HepG2 (cell line): ENCODE measurements around the gene GDF15. TPM values are rescaled to one million over a fixed set of nuclear protein-coding genes. Genes with fewer than 3 reads are reported as not detected.

Source experiments
- CAMTA2 ChIP-seq: sonication (generic); formaldehyde crosslinking; IDR thresholded peaks from 2 replicates; pipeline ENCODE4 v1.4.0; 2020; ENCODE audit warnings: mild to moderate bottlenecking, missing genetic modification reagents, borderline replicate concordance
- CREM ChIP-seq, 2 experiments: sonication (generic) in 1 of 2; formaldehyde crosslinking in 1 of 2; IDR thresholded peaks; 2 replicates each; pipeline versions ENCODE4 v1.4.0 to v1.6.1; 2016 to 2020; ENCODE audit warnings: antibody characterized with exemption in 1 of 2, mild to moderate bottlenecking in 1 of 2, missing genetic modification reagents in 1 of 2
- ERF ChIP-seq: IDR thresholded peaks from 2 replicates; pipeline ENCODE4 v1.6.1; 2018; ENCODE audit warnings: missing biosample characterization, missing genetic modification reagents
- HMGXB4 ChIP-seq, 2 experiments: sonication (generic) in 1 of 2; formaldehyde crosslinking in 1 of 2; IDR thresholded peaks; 2 replicates each; pipeline versions ENCODE4 v1.4.0 to v1.6.1; 2018 to 2020; ENCODE audit warnings: missing genetic modification reagents in 2 of 2, borderline replicate concordance in 1 of 2, low read depth in 1 of 2, mild to moderate bottlenecking in 1 of 2, missing biosample characterization in 1 of 2
- MLXIP ChIP-seq: sonication (generic); formaldehyde crosslinking; IDR thresholded peaks from 2 replicates; pipeline ENCODE4 v1.9.0; 2021; ENCODE audit warnings: missing genetic modification reagents, borderline replicate concordance
- RAD21 ChIP-seq: fragments of 450-650 bp; formaldehyde crosslinking; IDR thresholded peaks from 2 replicates; pipeline ENCODE4 v1.5.0; 2020; ENCODE audit warnings: mild to moderate bottlenecking
- RARA ChIP-seq: IDR thresholded peaks from 2 replicates; pipeline ENCODE4 v1.6.1; 2016; ENCODE audit warnings: missing genetic modification reagents, missing compliant biosample characterization
- SMC3 ChIP-seq: IDR thresholded peaks from 2 replicates; pipeline ENCODE4 v1.6.1; 2011; ENCODE audit warnings: low read length, improper control_type of control experiment
- STAG1 ChIP-seq: sonication (generic); formaldehyde crosslinking; IDR thresholded peaks from 2 replicates; pipeline ENCODE4 v1.4.0; 2020; ENCODE audit warnings: missing genetic modification reagents
- TARDBP ChIP-seq: sonication (generic); formaldehyde crosslinking; IDR thresholded peaks from 2 replicates; pipeline ENCODE4 v1.8.0; 2022; ENCODE audit warnings: mild to moderate bottlenecking, missing genetic modification reagents
- U2AF1 ChIP-seq: fragments of 200-400 bp; formaldehyde crosslinking; optimal IDR thresholded peaks from 2 replicates; pipeline ENCODE3; 2017; ENCODE audit warnings: mild to moderate bottlenecking, low read depth, low read length
- XRCC5 ChIP-seq: fragments of 200-400 bp; formaldehyde crosslinking; optimal IDR thresholded peaks from 2 replicates; pipeline ENCODE3; 2017; ENCODE audit warnings: mild to moderate bottlenecking, low read length
- ZC3H13 ChIP-seq: sonication (generic); formaldehyde crosslinking; IDR thresholded peaks from 2 replicates; pipeline ENCODE4 v1.8.1; 2023; ENCODE audit warnings: mild to moderate bottlenecking, missing genetic modification reagents, moderate library complexity
- ZNF563 ChIP-seq: sonication (generic); formaldehyde crosslinking; IDR thresholded peaks from 2 replicates; pipeline ENCODE4 v1.8.0; 2022; ENCODE audit warnings: mild to moderate bottlenecking, moderate library complexity, missing genetic modification reagents
- ZNF577 ChIP-seq: sonication (generic); formaldehyde crosslinking; IDR thresholded peaks from 2 replicates; pipeline ENCODE4 v1.4.0; 2020; ENCODE audit warnings: mild to moderate bottlenecking, low read depth, missing genetic modification reagents, borderline replicate concordance
- ZNF580 ChIP-seq: IDR thresholded peaks from 2 replicates; pipeline ENCODE4 v1.6.1; 2016; ENCODE audit warnings: low read depth, borderline replicate concordance
- ZNF770 ChIP-seq: sonication (generic); formaldehyde crosslinking; IDR thresholded peaks from 2 replicates; pipeline ENCODE4 v1.5.0; 2020; ENCODE audit warnings: mild to moderate bottlenecking, missing genetic modification reagents
- polyA plus RNA-seq, 8 experiments: library from polyadenylated mRNA; depleted of rRNA in 3 of 8; stranded (reverse) in 7 of 8; unstranded in 1 of 8; fragments of >200 nt; fragmentation: Illumina TruSeq in 4 of 8; extraction: Trizol in 4 of 8; gene quantifications; 2 replicates each; pipeline versions ENCODE4 v1.2.1 to v1.2.3, GENCODE V29; 2011 to 2016; ENCODE audit warnings: low read depth in 4 of 8, missing spikeins in 1 of 8, mixed read lengths in 1 of 8; ENCODE audit not compliant: insufficient read depth in 1 of 8
- total RNA-seq, 5 experiments: library from RNA; depleted of rRNA; stranded (reverse); fragments of >200 nt; fragmentation: Illumina TruSeq; extraction: Trizol; gene quantifications; 2 replicates each; pipeline ENCODE4 v1.2.3, GENCODE V29; 2016; ENCODE audit warnings: low read depth in 1 of 5
- TF ChIP-seq, protein P1 (sequence below): sonication (generic); formaldehyde crosslinking; IDR thresholded peaks from 2 replicates; pipeline ENCODE4 v1.5.0; 2020; ENCODE audit warnings: mild to moderate bottlenecking, missing genetic modification reagents, moderate library complexity
- TF ChIP-seq, protein P2 (sequence below): sonication (generic); formaldehyde crosslinking; IDR thresholded peaks from 2 replicates; pipeline ENCODE4 v1.4.0; 2020; ENCODE audit warnings: low read depth, mild to moderate bottlenecking, missing genetic modification reagents

GDF15 gene
- total and polyA plus RNA-seq, 2 of the 13 experiments (the other 11 are each of a cell fraction or from before 2014, with no cell fraction given) = 146 to 422 TPM

- no peak for TF ChIP-seq ZNF580 (CRISPR knock-in tag)
- no peak for TF ChIP-seq ERF (CRISPR knock-in tag)
- no peak for TF ChIP-seq MLXIP (CRISPR knock-in tag)
- no peak for TF ChIP-seq CAMTA2 (CRISPR knock-in tag)
- TF ChIP-seq U2AF1 = no peak
- no peak for TF ChIP-seq ZNF577
- TF ChIP-seq TARDBP = no peak
- peak; percentile 66 for TF ChIP-seq STAG1 (CRISPR knock-in tag)
- peak; percentile 47; the same call in 1 of the 2 replicates for TF ChIP-seq SMC3
- 0 out of 2 replicates have a peak, but pooled peaks have one; percentile 13 for TF ChIP-seq RARA (CRISPR knock-in tag)
- no peak for TF ChIP-seq ZC3H13 (CRISPR knock-in tag)
- TF ChIP-seq HMGXB4 (CRISPR knock-in tag; IDR thresholded peaks at IDR 0.05; ENCODE audit: borderline replicate concordance in 1 of 2, low read depth in 1 of 2) = 0 out of 4 replicates have a peak, but pooled peaks of 1 of the 2 experiments have one; percentile 23
- peak; percentile 61; the same call in 1 of the 2 replicates for TF ChIP-seq RAD21
- TF ChIP-seq, protein P1, sequence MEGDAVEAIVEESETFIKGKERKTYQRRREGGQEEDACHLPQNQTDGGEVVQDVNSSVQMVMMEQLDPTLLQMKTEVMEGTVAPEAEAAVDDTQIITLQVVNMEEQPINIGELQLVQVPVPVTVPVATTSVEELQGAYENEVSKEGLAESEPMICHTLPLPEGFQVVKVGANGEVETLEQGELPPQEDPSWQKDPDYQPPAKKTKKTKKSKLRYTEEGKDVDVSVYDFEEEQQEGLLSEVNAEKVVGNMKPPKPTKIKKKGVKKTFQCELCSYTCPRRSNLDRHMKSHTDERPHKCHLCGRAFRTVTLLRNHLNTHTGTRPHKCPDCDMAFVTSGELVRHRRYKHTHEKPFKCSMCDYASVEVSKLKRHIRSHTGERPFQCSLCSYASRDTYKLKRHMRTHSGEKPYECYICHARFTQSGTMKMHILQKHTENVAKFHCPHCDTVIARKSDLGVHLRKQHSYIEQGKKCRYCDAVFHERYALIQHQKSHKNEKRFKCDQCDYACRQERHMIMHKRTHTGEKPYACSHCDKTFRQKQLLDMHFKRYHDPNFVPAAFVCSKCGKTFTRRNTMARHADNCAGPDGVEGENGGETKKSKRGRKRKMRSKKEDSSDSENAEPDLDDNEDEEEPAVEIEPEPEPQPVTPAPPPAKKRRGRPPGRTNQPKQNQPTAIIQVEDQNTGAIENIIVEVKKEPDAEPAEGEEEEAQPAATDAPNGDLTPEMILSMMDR (CRISPR knock-in tag) = peak; percentile 77
- peak; percentile 59 for TF ChIP-seq XRCC5
- TF ChIP-seq, protein P2, sequence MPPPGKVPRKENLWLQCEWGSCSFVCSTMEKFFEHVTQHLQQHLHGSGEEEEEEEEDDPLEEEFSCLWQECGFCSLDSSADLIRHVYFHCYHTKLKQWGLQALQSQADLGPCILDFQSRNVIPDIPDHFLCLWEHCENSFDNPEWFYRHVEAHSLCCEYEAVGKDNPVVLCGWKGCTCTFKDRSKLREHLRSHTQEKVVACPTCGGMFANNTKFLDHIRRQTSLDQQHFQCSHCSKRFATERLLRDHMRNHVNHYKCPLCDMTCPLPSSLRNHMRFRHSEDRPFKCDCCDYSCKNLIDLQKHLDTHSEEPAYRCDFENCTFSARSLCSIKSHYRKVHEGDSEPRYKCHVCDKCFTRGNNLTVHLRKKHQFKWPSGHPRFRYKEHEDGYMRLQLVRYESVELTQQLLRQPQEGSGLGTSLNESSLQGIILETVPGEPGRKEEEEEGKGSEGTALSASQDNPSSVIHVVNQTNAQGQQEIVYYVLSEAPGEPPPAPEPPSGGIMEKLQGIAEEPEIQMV = no peak
- no peak for TF ChIP-seq CREM (IDR thresholded peaks at IDR 0.05)
- TF ChIP-seq CREM (CRISPR knock-in tag; IDR thresholded peaks at IDR 0.05) = no peak
- 0 out of 2 replicates have a peak, but pooled peaks have one; percentile 23 for TF ChIP-seq ZNF563 (CRISPR knock-in tag)
- TF ChIP-seq ZNF770 (CRISPR knock-in tag) = 0 out of 2 replicates have a peak, but pooled peaks have one; percentile 32
Observed at GRCh38 chr19:18408053-18408476, 22.1 kb downstream of the GDF15 start (continued).
